Islet precursor cell (in vitro differentiated cells): ENCODE results near the gene GNG14.
"Not testable (repeated sequence)": the region's sequence is repeated elsewhere in the genome, so short reads cannot be mapped to it uniquely, and the experiment has no call there.

Source experiments
- DNase-seq: peaks from one replicate; pipeline ENCODE4 v3.0.0-alpha.2; 2018

Gene GNG14

DNA sequence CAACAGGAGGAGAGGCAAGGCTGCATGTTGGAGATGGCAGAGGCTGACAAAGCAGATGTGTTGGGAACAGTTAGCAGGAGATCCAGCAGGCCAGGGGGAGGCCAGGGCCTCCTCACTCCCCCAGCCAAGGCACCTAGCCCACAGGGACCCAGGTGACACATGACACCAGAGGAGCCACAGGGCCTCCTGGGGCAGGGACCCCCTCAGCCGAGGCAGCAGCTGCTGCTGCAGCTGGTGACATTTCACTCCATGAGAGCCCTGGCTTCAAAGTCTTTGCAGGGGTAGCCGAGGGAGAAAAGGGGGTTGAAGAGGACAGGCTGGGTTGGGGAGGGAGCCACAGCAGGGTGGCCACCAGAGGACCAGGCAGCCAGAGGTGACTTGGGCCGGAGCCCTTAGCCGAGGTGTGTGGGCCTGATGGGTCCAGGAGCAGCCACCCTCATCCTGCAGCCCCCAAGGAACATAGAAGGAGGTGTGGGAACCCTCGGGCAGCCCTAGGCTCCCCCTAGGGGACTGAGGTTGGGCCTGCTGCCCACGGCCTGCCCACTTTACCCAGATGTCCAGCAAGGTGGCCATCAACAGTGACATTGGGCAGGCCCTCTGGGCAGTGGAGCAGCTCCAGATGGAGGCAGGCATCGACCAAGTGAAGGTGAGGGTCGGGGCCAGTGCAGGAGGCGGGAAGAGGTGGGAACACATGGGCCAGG lies at the start of gene GNG14:
GNG14 (plus strand) TSS at position 503 of the 701 bp plus-strand sequence; CDS start at position 554, 51 bp downstream.
- no peak for DNase-seq

DNA sequence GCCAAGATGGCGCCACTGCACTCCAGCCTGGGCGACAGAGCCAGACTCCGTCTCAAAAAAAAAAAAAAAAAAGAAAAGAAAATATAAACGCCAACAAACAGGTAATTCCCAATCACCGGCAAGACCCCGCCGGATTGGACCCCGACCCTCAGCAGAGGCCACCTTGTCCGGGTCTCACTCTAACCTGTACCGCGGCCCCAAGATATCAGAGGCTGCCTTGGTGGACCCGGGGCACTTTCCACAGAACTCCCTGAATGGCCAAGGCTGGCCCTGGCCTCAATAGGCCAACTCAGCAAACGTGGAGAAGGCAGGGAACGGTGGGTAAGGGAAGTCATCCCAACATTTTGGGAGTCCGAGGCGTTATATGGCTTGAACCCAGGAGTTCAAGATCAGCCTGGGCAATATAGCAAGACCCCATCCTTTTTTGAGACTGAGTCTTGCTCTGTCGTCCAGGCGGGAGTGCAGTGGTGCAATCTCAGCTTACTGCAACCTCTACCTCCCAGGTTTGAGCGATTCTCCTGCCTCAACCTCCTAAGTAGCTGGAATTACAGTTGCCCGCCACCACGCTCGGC lies 49.1 kb upstream of the GNG14 start:
- DNase-seq: no peak

DNA sequence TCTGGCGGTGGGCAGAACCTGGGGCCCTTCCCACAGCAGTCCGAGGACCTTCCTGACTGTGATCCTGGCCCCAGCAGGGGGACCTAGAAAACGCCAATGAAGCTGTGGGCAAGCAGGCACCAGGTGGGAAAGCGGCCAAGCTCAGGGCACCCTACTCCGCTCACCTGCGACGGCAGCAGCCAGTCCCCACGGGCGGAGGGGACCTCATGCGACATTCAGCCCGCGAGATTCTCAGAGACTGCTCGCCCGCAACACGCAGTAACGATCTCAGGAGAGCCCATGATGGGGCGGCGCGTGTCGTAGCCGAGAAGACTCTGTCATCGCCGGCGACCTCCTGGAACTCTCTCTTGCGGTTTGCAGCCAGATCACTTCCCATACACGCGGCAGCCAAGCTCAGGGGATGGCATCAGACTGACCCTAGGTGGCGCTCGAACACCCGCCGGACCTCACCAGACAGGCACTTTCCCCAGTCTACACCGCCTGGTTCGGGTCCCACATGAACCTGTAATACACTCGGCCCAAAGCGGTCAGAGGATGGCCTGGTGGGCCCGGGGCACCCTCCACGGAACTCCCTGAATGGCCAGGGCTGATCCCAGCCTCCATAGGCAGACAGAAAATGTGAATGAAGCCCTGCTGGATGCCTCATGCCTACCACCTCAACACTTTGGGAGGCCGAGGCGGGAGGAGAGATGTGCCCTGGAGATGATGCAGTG lies 47.7 kb upstream of the GNG14 start:
- DNase-seq: peak; percentile 93

DNA sequence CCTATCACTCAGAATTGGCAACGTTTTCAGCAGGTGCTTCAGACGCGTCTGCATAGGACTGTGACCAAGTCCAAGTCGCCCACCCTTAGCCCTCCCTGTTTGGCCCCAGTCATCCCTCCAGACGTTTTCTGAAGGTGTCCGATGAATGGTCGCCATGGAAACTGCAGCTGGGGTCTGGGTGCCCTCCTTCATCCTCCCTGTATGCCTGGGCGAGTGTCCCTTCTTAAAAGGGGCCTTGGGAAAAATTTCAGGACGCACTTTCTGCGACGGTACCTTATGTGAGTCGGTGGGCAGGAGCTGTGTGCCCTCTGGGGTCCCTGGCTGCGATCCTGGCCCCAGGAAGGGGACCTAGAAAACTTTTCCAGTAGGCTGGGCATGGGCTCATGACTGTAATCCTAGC lies 46.3 kb upstream of the GNG14 start:
- DNase-seq: no peak

DNA sequence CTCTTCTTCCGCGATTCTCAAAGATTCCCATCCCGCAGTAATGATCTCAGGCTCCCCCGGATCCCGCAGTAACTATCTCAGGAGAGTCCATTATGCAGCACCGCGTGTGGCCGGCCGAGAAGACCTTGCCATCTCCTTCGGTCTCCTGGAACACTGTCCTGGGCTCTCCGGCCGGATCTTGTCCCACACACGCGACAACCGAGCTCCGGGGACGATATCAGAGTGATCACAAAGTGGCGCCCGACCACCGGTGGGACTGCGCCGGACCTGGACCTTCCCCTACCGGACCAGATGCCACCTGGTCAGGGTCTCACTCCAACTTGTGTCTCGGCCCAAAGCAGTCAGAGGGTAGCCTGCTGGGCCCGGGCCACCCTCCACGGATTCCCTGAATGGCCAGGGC lies 45.3 kb upstream of the GNG14 start:
- DNase-seq: no peak

DNA sequence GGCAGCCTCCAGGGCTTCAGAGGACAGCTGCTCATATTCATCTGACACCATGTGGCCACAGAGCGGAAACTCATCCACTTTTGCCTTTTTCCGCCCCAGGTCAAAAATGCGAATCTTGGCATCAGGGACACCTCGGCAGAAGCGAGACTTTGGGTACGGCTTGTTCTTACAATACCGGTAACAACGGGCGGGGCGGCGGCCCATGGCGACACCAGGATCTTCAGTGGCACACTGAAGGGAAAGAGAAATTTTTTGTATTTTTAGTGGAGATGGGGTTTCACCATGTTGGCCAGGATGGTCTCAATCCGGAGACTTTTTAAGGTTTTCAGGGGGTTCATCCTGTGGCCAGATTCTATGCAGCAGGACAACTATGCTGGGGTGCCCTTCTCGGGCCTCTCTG lies 44.1 kb upstream of the GNG14 start:
- not testable (repeated sequence) for DNase-seq

DNA sequence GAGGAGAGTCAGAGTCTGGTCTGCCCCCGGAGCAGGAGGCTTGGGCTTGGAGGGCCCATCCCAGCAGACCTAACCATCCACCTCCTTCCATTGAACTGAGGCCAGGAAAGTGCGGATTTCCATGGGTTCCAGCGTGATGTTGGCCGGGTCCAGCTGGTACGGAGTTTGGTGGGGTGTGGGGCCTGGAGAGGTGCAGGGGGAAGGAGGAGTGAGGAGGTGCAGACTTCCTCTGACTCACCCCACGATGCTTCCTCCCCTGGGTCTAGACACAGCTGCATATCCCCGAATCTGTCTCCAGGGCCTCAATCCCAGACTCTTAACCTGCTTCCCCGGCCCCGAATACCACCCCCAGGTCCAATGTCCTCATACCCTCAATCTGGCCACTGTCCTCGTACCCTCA lies 41.2 kb upstream of the GNG14 start:
- no peak for DNase-seq

DNA sequence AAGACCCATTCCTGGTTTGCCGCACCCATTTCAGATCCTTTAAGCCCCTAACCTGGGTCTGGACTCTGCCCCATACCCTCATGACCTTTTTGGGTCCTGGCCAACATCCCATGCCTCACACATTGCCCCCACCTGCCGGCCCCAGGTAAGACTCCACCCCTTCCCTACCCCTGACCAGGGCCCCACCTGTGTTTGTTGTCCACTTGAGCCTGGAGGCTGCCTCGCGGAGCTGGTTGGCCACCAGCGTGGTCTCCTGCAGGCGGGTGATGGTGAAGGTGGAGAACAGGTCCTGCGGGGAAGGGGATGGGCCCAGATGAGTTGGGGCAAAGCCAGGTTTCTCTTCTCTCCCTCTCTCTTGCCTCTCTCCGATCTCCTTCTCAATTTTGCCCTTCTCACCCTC lies 40.8 kb upstream of the GNG14 start:
- no peak for DNase-seq

DNA sequence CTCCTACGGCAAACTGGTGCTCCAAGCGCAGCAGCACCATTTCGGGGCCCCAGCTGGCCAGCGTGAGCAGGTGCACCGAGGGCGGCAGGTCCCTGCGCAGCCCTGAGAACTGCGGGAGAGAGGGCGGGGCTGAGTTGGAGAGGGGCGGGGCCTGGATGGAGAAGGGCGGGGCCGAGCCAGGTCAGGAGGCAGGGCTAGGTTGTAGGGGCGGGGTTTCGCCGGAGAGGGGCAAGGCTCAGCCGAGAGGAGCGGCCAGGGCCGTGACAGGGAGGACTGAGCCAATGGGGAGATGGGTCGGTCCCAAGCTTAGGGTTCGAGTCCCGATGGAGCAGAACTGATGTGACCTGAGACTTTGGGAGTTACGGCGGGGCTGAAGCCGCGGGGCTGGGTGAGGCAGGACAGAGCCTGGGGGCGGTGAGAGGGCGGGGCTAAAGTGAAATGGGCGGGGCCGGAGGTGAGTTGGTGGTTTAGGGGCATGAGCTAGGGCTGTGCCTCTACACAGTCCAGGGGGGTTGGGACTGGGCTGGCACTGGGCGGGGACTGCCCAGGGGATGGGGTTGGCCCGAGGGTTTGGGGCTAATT lies 40.2 kb upstream of the GNG14 start:
- DNase-seq: no peak

DNA sequence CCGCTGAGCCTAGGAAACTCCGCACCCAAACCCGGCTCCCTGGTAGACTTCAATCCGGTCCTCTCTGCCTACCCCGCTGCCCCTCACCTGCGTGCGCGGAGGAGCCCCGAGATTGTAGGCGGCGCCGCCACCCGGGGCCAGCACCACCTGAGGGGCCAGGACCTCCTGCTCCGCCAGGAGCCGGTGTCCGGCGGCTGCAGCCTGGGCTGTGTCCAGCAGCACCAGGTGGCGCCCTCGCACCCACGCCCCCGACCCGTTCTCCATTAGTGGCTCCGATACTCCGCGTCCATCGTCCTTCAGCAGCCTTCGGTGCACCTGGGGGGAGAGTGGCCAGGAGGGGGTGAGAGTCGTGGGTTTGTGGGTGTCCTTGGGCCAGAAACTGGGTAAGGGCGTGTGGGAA lies 39.7 kb upstream of the GNG14 start:
- DNase-seq: no peak

DNA sequence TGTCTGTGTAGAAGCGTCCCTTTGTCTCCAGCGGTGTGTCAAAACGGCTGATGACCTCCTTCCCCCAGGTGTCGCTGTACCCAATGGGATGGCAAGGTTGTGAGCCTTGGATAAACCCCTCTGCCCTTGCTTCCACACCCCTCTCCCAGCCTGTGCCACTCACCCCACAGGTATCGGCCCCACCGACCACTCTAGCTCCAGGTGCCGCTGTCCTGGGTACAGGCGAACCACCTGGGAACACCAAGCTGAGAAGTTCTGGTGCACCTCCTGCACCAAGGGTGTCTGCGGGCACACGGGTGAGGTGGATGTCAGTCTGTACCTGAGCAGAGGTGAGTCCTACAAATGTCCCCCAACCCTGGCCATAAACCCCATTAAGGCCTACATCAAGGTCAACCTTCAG lies 37.9 kb upstream of the GNG14 start:
- DNase-seq: no peak

DNA sequence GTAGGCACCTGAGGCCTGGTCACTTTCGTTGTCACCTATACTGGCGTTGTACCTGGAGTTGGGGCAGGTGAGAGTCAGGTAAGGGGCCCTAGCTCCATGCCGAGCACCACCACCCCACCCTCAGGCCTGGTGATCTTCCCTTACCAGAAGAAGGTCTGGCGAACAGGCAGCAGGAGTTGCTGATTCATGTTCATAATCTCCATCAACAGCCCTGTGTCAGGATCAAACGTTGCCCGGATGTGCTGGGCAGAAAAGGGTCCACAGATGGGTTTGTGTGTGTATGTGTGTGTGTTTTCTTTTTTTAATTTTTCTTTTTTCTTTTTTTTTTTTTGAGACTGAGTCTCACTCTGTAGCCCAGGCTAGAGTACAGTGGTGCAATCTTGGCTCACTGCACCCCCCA lies 35.6 kb upstream of the GNG14 start:
- DNase-seq: no peak

DNA sequence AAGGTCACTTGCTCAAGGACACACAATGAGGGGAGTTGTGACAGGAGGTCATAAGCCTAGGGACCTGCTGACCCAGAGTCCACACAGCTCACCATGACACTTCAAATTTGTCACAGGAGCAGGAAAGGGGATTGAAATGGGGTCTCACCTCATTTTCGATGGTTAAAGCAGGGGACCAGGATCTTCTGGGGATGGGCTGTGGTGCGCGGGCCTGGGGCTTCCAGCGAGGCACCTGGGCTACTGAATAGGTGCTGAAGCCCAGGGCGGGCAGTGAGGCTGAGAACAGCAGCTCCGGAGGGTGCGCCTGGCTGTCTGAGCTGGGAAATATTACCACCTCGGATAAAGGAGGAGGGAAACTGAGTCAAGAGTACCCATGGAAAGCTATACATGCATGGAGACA lies 32.3 kb upstream of the GNG14 start:
- DNase-seq: no peak

DNA sequence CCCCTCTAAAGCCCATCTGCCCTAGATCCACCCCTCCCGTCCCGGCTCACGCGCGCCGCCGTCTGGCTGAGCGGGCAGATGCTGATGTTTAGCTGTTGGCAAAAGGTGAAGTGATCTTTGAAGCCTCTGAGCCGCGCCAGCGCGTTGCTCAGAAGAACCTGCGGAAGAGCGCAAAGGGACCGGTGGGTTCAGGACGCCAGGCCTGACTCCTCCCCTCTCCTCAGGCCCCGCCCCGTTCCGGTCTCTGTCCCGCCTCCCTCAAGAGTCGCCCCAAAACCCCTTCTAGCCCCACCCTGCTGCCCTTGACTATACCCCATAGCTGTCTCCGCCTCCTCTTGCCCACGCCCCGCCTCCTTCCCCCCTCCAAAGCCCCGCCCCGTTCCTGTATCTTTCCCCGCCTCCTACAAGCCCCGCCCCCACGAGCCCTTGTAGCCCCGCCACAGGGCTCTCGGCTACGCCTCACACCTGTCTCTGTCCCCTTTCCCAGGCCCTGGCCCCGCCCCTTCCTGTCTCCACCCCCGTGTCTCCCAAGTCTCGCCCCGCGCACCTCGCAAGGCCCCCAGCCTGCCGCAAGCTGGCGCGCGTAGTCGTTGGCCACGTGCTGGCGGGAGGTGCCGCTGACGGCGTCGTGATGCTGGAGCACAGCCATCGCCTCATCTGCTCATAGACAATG lies 30.8 kb upstream of the GNG14 start:
- no peak for DNase-seq

DNA sequence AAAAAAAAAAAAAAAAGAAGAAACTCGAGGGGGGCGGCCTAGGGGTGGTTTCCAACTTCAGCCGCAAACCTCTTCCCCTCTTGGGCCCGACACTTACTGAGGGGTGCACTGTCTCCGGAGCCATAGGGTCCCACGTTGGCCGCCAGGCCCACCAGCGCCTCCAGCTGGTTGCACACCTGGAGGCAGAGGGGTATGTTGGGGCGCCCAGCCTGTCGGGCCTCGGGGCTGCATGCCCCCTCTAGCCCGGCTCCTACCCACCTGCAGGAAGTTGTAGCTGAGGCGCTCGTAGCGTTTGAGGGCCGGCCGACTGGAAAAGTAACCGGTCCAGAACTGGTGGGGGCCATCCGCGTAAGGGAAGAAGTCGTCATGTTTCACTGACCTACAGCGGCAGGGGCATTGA lies 29.8 kb upstream of the GNG14 start:
- no peak for DNase-seq

DNA sequence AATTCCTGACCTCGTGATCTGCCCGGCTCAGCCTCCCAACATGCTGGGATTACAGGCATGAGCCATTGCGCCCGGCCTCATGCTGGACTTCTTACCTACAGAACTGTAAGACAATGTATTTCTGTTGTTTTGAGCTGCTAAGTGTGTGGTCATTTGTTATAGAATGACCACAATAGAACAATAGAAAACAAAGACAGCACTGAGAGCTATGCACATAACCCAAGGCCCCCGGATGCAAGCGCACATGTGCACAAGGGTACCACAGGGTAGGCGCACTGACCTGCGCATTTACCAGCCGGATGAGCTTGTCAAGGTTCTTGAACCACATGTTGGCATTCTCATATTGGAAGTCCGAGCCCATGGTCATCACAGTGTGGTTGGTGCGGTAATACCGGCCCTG lies 26.8 kb upstream of the GNG14 start:
- no peak for DNase-seq

DNA sequence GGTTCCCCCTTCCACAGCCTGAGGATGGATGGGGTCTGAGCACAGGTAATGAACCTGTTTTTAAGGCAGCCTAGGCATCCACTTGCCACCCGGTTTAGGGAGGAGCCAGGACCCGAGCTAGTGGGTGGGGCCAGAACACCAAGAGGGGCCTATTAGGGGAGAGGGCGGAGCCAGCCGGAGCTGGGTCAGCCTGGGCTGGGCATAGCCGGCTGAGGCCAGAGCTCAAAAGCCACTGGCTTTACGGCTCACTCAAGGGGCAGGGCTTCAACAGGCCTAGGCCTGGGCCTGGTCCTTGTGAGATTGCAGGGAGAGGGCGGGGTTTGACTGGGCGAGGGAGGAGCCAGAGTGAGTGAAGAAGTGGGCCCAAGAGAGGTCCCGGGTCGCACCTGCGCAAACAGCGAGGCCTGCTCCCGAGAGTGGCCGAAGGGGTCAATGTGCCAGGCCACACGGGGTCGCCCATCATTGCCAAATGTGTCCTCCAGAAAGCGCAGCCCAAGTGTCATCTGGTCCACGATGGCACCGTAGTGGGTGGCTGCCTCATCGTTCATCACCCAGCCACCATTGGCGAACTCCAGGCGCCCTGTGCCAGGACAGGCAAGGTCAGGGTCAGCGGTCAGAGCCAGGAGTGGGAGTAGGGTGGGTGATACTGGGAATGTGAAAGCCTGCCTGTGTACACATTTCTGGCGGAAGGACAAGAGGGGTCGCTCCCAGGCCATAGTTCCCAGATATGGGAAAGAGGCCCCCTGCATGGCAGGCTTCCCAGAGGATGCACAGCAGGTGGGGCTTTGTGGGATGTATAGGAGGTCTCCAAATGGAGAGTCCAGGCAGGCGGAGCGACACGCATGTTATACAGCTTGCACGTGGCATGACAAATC lies 23.2 kb upstream of the GNG14 start:
- DNase-seq: peak; percentile 76

DNA sequence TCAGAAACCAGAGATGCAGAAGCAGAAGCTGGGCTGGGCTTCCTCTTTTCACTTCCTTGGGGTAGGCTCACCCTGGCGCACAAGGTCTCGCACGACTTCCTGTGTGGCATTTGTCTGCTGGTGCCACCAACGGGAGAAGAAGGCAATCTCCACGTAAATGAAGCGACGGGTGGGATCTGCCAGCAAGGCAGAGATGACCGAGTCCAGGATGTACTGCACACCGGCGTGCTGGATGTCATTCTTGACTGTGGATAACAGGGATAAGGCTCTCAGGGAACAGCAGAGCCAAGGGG lies 22.6 kb upstream of the GNG14 start:
- no peak for DNase-seq

DNA sequence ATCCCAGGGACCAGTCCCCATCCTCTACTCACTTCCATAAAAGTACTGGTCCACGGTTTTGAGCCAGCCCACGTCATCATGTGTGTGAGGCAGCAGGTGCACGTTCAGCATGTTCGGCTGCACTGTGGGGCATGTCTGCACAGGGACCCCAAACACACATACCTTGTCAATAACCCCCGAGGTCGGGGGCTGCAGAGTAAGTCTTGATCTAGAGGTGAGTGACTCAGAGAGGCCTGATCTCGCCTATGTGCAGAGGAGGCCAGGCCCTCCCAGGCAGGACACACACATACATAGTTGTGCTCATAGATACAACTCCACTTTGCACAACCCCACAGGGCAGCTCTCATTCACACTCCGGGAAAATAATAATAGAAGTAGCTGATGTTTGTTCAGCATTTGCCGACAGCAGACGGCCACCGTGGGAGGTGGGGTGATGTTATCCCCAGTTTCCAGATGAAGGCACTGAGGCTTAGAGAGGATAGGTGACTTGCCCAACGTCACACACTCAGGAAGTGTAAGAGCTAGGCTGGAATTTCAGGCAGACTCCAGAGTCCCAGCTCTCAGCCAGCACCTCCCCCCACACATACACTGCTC lies 22.0 kb upstream of the GNG14 start:
- DNase-seq: peak; percentile 52

DNA sequence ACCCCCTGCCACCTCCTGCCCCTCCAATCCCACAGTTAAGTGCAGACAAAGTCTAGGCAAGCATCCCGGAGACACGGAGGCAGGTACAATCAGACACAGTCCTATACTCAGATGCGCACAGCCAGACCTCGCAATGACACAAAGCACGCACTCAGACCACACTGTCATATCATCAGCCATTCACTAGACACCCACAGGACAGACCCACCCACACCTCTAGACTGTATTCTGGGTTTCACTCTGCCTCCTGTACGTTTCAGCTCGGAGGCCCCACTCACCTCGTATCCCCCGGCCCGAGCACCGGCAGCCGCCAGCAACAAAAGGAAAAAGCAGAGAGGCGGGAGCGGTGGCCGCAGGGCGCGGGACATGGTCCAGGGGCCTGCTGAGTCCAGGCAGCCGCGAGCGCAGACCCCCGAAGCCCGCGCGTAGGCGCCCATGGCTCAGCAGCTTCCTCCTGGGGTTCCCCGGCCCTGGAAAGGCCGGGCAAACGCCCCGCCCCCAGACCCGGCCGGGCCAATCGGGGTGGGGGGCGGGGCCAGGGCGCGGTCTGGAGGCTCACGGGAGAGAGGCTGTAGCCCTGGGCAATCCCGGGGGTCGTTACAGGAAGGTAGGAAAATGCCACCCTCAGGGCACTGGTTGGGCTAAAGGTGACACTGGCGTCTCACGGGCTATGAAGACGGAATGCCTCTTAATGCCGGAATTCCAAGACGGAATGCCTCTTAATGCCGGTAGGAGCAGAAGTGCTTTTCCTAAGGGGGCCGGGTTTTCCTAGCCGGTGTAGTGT lies 21.3 kb upstream of the GNG14 start, which contains the start of the genes MAN2B1 and WDR83:
MAN2B1 (minus strand) TSS at position 478 of the 784 bp plus-strand sequence; CDS start at position 437, 41 bp downstream.
WDR83 (plus strand) TSS at position 543 of the 784 bp plus-strand sequence. CDS start 2,984 bp downstream, outside the sequence.
- DNase-seq: peak; percentile 90

DNA sequence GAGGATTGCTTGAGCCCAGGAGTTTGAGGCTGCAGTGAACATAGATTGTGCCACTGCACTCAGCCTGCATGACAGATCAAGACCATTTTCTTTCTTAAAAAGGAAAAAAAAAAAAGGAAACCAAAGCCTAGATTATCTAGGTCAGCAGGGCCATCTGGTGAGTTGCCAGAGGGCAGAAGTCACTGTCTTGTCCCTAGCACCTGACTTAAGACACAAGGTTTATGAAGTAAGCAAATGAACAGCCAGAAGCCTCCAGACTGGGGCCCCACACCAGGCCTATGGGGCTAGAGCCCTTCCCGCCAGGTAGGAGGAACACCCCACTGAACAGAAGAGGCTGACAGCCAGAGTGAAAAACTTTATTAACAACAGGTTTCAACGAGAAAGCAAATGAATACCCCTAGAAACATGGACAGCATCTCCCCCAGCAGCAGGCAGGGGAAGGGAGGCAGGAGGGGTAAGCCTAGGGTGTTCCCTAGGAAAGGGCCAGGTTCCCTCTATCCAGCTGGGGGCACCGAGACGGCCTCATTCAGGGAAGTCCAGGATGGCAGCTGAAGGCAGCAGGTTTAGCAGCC lies 20.0 kb upstream of the GNG14 start:
- DNase-seq: no peak
